Lung (tissue), 12 donors: ENCODE results near the gene CXXC4. TPM values are rescaled to one million over a fixed set of nuclear protein-coding genes. Genes with fewer than 3 reads are reported as not detected.

Experiments
- ATAC-seq: fragments of 200-7000 bp; cut with Tn5 transposase; one replicate; pipeline ENCODE4 v1.9.1; 2020; ENCODE audit warnings: moderate number of reproducible peaks; ENCODE audit not compliant: insufficient read depth, low FRiP score
- DNase-seq, 3 donors: peaks; one replicate each; pipeline ENCODE4 v3.0.0-alpha.2; 2013 to 2017
- H3K27ac ChIP-seq, 2 donors: one replicate each; pipeline ENCODE4 v1.5.1; 2013; ENCODE audit warnings: mild to moderate bottlenecking in 2 of 2, moderate library complexity in 2 of 2, control low read depth in 1 of 2, inconsistent platforms in 1 of 2, low read depth in 1 of 2, low read length in 1 of 2
- H3K27me3 ChIP-seq, 3 donors: one replicate each; pipeline ENCODE4 v1.5.1; 2013; ENCODE audit warnings: low read length in 2 of 3; ENCODE audit not compliant: control insufficient read depth in 3 of 3, insufficient read depth in 3 of 3
- H3K36me3 ChIP-seq, 4 donors: one replicate each; pipeline ENCODE4 v1.5.1; 2013; ENCODE audit warnings: low read length in 4 of 4, mild to moderate bottlenecking in 1 of 4, moderate library complexity in 1 of 4; ENCODE audit not compliant: control insufficient read depth in 4 of 4, insufficient read depth in 4 of 4
- H3K4me1 ChIP-seq, 5 donors: one replicate each; pipeline ENCODE4 v1.5.1; 2013; ENCODE audit warnings: low read length in 5 of 5, mild to moderate bottlenecking in 2 of 5, moderate library complexity in 1 of 5; ENCODE audit not compliant: control insufficient read depth in 5 of 5, insufficient read depth in 5 of 5
- H3K4me3 ChIP-seq: one replicate; pipeline ENCODE4 v1.5.1; 2013; ENCODE audit warnings: mild to moderate bottlenecking, control low read depth, moderate library complexity
- H3K9ac ChIP-seq, 2 donors: one replicate each; pipeline ENCODE4 v1.5.1; 2013; ENCODE audit warnings: low read length in 2 of 2, control low read depth in 1 of 2; ENCODE audit not compliant: insufficient read depth in 1 of 2
- H3K9me3 ChIP-seq, 4 donors: one replicate each; pipeline ENCODE4 v1.5.1; 2013; ENCODE audit warnings: low read length in 3 of 4, mild to moderate bottlenecking in 1 of 4, moderate library complexity in 1 of 4; ENCODE audit not compliant: control insufficient read depth in 4 of 4, insufficient read depth in 3 of 4
- WGBS, 2 donors: extraction: QIAGEN DNeasy Blood & Tissue Kit; methylation state at CpG; one replicate each; pipeline ENCODE4 v1.1.7; 2013; 5-methylcytosine and 5-hydroxymethylcytosine counted together
- polyA plus RNA-seq, 2 donors: library from polyadenylated mRNA; stranded (reverse); fragments of 200-250 nt; gene quantifications; one replicate each; pipeline ENCODE4 v1.2.1, GENCODE V29; 2013
- total RNA-seq, 2 donors: library from RNA; depleted of rRNA in 1 of 2; stranded (reverse); fragments of >200 nt in 1 of 2; gene quantifications; one replicate each; pipeline ENCODE4 v1.2.1, GENCODE V29; 2014 to 2021
- TF ChIP-seq, protein P1 (sequence below): IDR thresholded peaks from 2 replicates; pipeline ENCODE4 v1.5.1; 2012; ENCODE audit warnings: mild to moderate bottlenecking; ENCODE audit errors: control extremely low read depth, extremely low read depth
- donor health status: control.
- donor health status: control.
- donor health status: Bipolar disorder and iron deficiency.
- donor health status: healthy.
- donor health status: DM: yes; HTN: yes; CAD: no.

Gene CXXC4
- total and polyA plus RNA-seq, 4 donors, result 0.39 to 6.7 (median 1.3) TPM

DNA sequence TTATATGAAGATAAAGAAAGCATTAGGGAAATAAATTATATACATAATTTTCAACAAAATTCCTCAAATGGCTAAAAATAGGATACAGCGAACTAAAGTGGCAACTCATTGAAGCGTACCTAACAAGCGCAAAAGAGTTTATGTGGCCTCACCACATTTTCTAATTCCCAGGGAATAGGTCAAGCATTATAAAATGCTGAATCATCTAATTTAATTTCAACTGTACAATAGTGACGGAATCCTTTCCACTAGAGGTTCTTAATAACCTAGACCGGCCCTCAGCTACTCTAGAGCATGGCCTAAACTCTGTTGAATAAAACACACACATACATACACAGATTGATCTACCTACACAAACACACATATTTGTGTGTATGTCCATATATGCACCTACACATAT, 29.1 kb downstream of the CXXC4 start:
- no peaks in the 10 kb centered on the region for H3K27me3 ChIP-seq
- WGBS, 2 donors, result 92 to 94% methylated on average over 5 of the region's 5 CpGs
- TF ChIP-seq, protein P1, sequence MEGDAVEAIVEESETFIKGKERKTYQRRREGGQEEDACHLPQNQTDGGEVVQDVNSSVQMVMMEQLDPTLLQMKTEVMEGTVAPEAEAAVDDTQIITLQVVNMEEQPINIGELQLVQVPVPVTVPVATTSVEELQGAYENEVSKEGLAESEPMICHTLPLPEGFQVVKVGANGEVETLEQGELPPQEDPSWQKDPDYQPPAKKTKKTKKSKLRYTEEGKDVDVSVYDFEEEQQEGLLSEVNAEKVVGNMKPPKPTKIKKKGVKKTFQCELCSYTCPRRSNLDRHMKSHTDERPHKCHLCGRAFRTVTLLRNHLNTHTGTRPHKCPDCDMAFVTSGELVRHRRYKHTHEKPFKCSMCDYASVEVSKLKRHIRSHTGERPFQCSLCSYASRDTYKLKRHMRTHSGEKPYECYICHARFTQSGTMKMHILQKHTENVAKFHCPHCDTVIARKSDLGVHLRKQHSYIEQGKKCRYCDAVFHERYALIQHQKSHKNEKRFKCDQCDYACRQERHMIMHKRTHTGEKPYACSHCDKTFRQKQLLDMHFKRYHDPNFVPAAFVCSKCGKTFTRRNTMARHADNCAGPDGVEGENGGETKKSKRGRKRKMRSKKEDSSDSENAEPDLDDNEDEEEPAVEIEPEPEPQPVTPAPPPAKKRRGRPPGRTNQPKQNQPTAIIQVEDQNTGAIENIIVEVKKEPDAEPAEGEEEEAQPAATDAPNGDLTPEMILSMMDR, result no peak

DNA sequence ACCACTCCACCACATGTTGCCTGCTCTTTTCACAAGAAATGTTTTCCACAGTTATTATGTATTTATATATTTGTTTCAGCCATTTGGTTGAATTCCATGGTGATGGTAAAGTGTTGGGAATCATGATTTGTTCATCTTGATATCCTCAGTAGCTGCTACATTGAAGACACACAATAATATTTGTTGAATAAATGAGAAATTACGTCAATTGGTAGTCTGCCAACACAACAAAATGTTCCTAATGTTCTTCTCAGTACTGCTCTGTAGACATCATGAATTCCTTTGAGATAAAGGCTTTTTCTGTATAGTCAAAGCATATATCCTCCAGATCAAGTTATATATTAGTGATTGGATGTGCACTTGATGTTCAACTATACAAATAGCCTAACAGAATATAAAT, 29.5 kb downstream of the CXXC4 start:
- Histone ChIP-seq H3K36me3 (no peaks in the 10 kb centered on the region), H3K4me1 (no peaks in the 10 kb centered on the region), H3K27me3 (no peaks in the 10 kb centered on the region), H3K4me3 (no peak overlapping the region), H3K27ac (no peak overlapping the region), H3K9me3 (no peaks in the 10 kb centered on the region), H3K9ac (no peak overlapping the region)
- WGBS, 2 donors, result 73 to 87% methylated on average over 1 of the region's 1 CpG
- no peak for ATAC-seq
- TF ChIP-seq, protein P1, result no peak
- peak in 2 of 3 donors; percentile 83 to 85 for DNase-seq

More for the DNA sequence above, 29.1 kb downstream of the CXXC4 start:
- no peak overlapping the region for H3K4me3 ChIP-seq
- ATAC-seq (no peak), DNase-seq (no peak)
- no peak overlapping the region for H3K27ac ChIP-seq
- H3K9ac ChIP-seq, result no peak overlapping the region
- H3K4me1 ChIP-seq, result no peaks in the 10 kb centered on the region
- no peaks in the 10 kb centered on the region for H3K36me3 ChIP-seq
- no peaks in the 10 kb centered on the region for H3K9me3 ChIP-seq

GRCh38 chr4:104462641-104463040, 32.1 kb downstream of the CXXC4 start:
- DNase-seq (no peak), ATAC-seq (no peak)
- H3K4me3 ChIP-seq, result no peak overlapping the region
- TF ChIP-seq, protein P1, result no peak
- no peaks in the 10 kb centered on the region for H3K36me3 ChIP-seq
- no peaks in the 10 kb centered on the region for H3K9me3 ChIP-seq
- H3K4me1 ChIP-seq, result no peaks in the 10 kb centered on the region
- no peak overlapping the region for H3K9ac ChIP-seq
- no peaks in the 10 kb centered on the region for H3K27me3 ChIP-seq
- no peak overlapping the region for H3K27ac ChIP-seq

- WGBS, 2 donors, result 46 to 74% methylated on average over 2 of the region's 2 CpGs
- no peaks in the 10 kb centered on the region for H3K36me3 ChIP-seq
- no peaks in the 10 kb centered on the region for H3K27me3 ChIP-seq
- H3K4me3 ChIP-seq, result no peak overlapping the region
- TF ChIP-seq, protein P1, result no peak
- DNase-seq (no peak), ATAC-seq (no peak)
- no peak overlapping the region for H3K27ac ChIP-seq
- H3K4me1 ChIP-seq, result no peaks in the 10 kb centered on the region
- H3K9ac ChIP-seq, result no peak overlapping the region
- no peaks in the 10 kb centered on the region for H3K9me3 ChIP-seq
Measured at GRCh38 chr4:104457308-104457981, 37.2 kb downstream of the CXXC4 start.
